ENCODE data around the gene ZNF783. TPM values are rescaled to one million over a fixed set of nuclear protein-coding genes. Genes with fewer than 3 reads are reported as not detected.

Gene ZNF783
- total RNA-seq, 2 experiments from 2014 or later = 13.2 to 13.4 TPM

DNA sequence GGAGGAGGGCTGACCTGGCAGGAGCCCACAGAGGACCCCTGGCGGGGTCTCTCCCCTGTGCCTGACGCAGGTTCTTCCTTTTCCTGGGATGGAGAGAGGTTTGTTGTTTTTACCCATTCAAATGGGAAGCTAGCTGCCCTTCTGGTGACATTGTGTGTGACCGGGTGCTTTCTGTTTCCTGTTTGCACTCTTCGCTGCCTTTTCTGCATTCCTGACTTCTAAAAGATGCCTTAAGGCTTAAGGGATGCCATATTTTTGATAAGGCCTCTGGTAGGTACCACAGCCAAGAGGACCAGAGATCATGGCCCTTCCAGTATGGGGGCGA lies 20.3 kb downstream of the ZNF783 start:
- H3K27ac Mint-ChIP-seq = no peak overlapping the region
- H3K27me3 Mint-ChIP-seq = no peaks in the 10 kb centered on the region
- CTCF ChIA-PET = interaction anchor here (1.6 kb wide), 1 partner anchor 42 kb away, joined by 3 read pairs; no protein-coding TSS in a partner anchor
- DNase-seq = no peak
- ATAC-seq = no peak
- H3K4me1 Mint-ChIP-seq (ENCODE audit: low read depth) = peaks cover 31% of the 10 kb centered on the region
- no peak overlapping the region for H3K4me3 Mint-ChIP-seq
- H3K36me3 Mint-ChIP-seq (ENCODE audit: low read depth) = peaks cover 15% of the 10 kb centered on the region
- H3K9me3 Mint-ChIP-seq = no peaks in the 10 kb centered on the region
- TF ChIP-seq, protein P1, sequence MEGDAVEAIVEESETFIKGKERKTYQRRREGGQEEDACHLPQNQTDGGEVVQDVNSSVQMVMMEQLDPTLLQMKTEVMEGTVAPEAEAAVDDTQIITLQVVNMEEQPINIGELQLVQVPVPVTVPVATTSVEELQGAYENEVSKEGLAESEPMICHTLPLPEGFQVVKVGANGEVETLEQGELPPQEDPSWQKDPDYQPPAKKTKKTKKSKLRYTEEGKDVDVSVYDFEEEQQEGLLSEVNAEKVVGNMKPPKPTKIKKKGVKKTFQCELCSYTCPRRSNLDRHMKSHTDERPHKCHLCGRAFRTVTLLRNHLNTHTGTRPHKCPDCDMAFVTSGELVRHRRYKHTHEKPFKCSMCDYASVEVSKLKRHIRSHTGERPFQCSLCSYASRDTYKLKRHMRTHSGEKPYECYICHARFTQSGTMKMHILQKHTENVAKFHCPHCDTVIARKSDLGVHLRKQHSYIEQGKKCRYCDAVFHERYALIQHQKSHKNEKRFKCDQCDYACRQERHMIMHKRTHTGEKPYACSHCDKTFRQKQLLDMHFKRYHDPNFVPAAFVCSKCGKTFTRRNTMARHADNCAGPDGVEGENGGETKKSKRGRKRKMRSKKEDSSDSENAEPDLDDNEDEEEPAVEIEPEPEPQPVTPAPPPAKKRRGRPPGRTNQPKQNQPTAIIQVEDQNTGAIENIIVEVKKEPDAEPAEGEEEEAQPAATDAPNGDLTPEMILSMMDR (IDR thresholded peaks at IDR 0.05) = no peak
- intact Hi-C loops (cut with micrococcal nuclease) = no loop called here
- POLR2A ChIA-PET = interaction anchor here (1.4 kb wide), 1 partner anchor 14 kb away, joined by 3 read pairs; no protein-coding TSS in a partner anchor

DNA sequence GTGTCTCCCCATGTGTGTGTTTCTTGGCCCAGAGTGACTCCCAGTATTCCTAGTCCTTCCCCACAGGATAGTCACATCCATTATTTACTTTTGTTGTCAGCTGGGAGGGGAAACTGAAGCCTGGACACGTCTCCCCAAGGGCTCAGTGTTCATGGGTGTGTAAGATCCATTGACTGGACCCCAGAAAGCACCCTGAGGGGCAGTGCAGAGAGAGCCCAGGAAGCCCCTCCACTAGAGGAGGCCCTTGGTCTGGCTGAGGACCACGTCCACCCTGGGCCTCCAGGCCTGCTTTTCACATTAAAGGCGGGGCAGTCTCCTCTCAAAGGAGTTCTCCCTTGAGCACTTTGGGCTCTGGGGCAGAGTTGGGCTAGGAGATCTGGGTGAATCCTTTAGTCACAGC lies 21.3 kb downstream of the ZNF783 start:
- H3K4me1 Mint-ChIP-seq (ENCODE audit: low read depth) = peaks cover 32% of the 10 kb centered on the region
- intact Hi-C loops (cut with micrococcal nuclease) = no loop called here
- TF ChIP-seq, protein P1 (IDR thresholded peaks at IDR 0.05) = no peak
- DNase-seq = no peak
- peak overlapping the region; percentile 15 for H3K27ac Mint-ChIP-seq
- CTCF ChIA-PET = interaction anchor here (1.3 to 2.5 kb wide), 3 partner anchors 22 to 88 kb away, joined by 3 to 30 read pairs (median 11); partner anchors contain the start of genes ZNF282 and ZNF783
- no peak overlapping the region for H3K4me3 Mint-ChIP-seq
- no peaks in the 10 kb centered on the region for H3K9me3 Mint-ChIP-seq
- no peak for ATAC-seq
- POLR2A ChIA-PET = interaction anchor here (0.7 to 1.4 kb wide), 4 partner anchors 13 to 330 kb away, joined by 3 to 4 read pairs (median 4); partner anchors contain the start of genes ZNF777 and ZNF783
- no peaks in the 10 kb centered on the region for H3K27me3 Mint-ChIP-seq
- H3K36me3 Mint-ChIP-seq (ENCODE audit: low read depth) = peaks cover 10% of the 10 kb centered on the region

GRCh38 chr7:149284343-149284742 lies 22.3 kb downstream of the ZNF783 start:
- Mint-ChIP-seq H3K27ac (peak overlapping the region; percentile 78), H3K4me3 (peak overlapping the region; percentile 86), H3K36me3 (ENCODE audit: low read depth) (peaks cover 6% of the 10 kb centered on the region), H3K27me3 (no peaks in the 10 kb centered on the region), H3K4me1 (ENCODE audit: low read depth) (peaks cover 32% of the 10 kb centered on the region), H3K9me3 (no peaks in the 10 kb centered on the region)
- TF ChIP-seq, protein P1 (IDR thresholded peaks at IDR 0.05) = no peak
- ChIA-PET POLR2A (interaction anchor here (0.7 to 2.0 kb wide), 6 partner anchors 8 to 328 kb away, joined by 4 to 9 read pairs (median 4); partner anchors contain the start of gene ZNF783), CTCF (interaction anchor here (1.0 to 2.5 kb wide), 12 partner anchors 9 to 198 kb away, joined by 3 to 30 read pairs (median 6); partner anchors contain the start of genes ZNF282 and ZNF783)
- intact Hi-C loops (cut with micrococcal nuclease) = no loop called here
- no peak for ATAC-seq
- peak; percentile 60 for DNase-seq

GRCh38 chr7:149284850-149285585 lies 23.0 kb downstream of the ZNF783 start:
- Mint-ChIP-seq H3K27me3 (no peaks in the 10 kb centered on the region), H3K4me3 (peak overlapping the region; percentile 86), H3K9me3 (no peaks in the 10 kb centered on the region), H3K4me1 (ENCODE audit: low read depth) (peaks cover 32% of the 10 kb centered on the region), H3K27ac (peak overlapping the region; percentile 78), H3K36me3 (ENCODE audit: low read depth) (peaks cover 5% of the 10 kb centered on the region)
- TF ChIP-seq, protein P1 (IDR thresholded peaks at IDR 0.05) = no peak
- intact Hi-C loops (cut with micrococcal nuclease) = no loop called here
- ChIA-PET POLR2A (interaction anchor here (0.9 to 2.0 kb wide), 7 partner anchors 9 to 337 kb away, joined by 3 to 9 read pairs (median 4); partner anchors contain the start of genes ZNF282 and ZNF783), CTCF (interaction anchor here (0.9 to 2.5 kb wide), 15 partner anchors 8 to 215 kb away, joined by 3 to 30 read pairs (median 5); partner anchors contain the start of genes ZNF282 and ZNF783)
- DNase-seq = peak; percentile 98
- ATAC-seq = peak; percentile 98

Measured in activated CD8-positive, alpha-beta T cell treated with anti-CD3 and anti-CD28 coated beads for 36 hours (primary cell).